Measurements from ENCODE around the gene PALLD. TPM values are rescaled to one million over a fixed set of nuclear protein-coding genes. Genes with fewer than 3 reads are reported as not detected.

PALLD gene
- polyA plus RNA-seq, 1 donor from 2014 or later, result 20.5 TPM

DNA sequence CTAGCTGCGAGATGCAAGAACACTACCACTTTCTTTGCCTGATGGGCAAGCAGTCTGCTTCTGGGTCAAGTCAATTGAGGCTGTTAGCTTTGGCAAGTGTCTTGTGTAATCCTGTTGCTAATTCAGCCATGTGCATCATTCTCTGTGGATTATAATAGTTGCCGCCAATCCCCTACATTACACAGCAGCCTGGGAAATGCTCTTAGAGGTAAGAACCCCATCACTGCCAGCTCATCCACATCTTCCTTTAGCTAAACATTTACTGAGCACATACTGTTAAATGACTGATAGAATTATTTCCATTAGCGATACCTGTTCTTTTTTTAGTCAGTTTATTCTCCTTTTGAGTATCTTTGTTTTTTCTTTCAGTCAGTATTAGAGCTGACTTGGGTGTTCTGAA is 397.0 kb downstream of the PALLD start:
- H3F3A ChIP-seq (ENCODE audit: insufficient read depth, low read length, poor library complexity, severe bottlenecking), result no peaks in the 10 kb centered on the region
- H4K20me1 ChIP-seq (ENCODE audit: insufficient read depth), result no peaks in the 10 kb centered on the region
- H3K79me2 ChIP-seq (replicated peaks; ENCODE audit: insufficient read depth, low read length), result no peaks in the 10 kb centered on the region
- H3K4me3 ChIP-seq (ENCODE audit: low read length), result no peak overlapping the region
- no peak overlapping the region for H2AFZ ChIP-seq (ENCODE audit: low read depth, low read length)
- no peaks in the 10 kb centered on the region for H3K9me2 ChIP-seq (ENCODE audit: insufficient read depth, low read length)
- no peak overlapping the region for H3K27ac ChIP-seq (ENCODE audit: low read length)
- peaks cover 12% of the 10 kb centered on the region for H3K36me3 ChIP-seq (ENCODE audit: insufficient read depth, low read length)
- H3K9me3 ChIP-seq (ENCODE audit: low read length), result no peaks in the 10 kb centered on the region
- H3K9ac ChIP-seq (ENCODE audit: low read length), result no peak overlapping the region
- H3K4me2 ChIP-seq (ENCODE audit: low read length), result no peak overlapping the region
- no peaks in the 10 kb centered on the region for H3K27me3 ChIP-seq (ENCODE audit: insufficient read depth, low read depth, low read length)
- TF ChIP-seq, protein P1, sequence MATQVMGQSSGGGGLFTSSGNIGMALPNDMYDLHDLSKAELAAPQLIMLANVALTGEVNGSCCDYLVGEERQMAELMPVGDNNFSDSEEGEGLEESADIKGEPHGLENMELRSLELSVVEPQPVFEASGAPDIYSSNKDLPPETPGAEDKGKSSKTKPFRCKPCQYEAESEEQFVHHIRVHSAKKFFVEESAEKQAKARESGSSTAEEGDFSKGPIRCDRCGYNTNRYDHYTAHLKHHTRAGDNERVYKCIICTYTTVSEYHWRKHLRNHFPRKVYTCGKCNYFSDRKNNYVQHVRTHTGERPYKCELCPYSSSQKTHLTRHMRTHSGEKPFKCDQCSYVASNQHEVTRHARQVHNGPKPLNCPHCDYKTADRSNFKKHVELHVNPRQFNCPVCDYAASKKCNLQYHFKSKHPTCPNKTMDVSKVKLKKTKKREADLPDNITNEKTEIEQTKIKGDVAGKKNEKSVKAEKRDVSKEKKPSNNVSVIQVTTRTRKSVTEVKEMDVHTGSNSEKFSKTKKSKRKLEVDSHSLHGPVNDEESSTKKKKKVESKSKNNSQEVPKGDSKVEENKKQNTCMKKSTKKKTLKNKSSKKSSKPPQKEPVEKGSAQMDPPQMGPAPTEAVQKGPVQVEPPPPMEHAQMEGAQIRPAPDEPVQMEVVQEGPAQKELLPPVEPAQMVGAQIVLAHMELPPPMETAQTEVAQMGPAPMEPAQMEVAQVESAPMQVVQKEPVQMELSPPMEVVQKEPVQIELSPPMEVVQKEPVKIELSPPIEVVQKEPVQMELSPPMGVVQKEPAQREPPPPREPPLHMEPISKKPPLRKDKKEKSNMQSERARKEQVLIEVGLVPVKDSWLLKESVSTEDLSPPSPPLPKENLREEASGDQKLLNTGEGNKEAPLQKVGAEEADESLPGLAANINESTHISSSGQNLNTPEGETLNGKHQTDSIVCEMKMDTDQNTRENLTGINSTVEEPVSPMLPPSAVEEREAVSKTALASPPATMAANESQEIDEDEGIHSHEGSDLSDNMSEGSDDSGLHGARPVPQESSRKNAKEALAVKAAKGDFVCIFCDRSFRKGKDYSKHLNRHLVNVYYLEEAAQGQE (IDR thresholded peaks at IDR 0.05; ENCODE audit: borderline replicate concordance), result no peak
- TF ChIP-seq EP300 (conservative IDR thresholded peaks at IDR 0.05; ENCODE audit: poor library complexity, severe bottlenecking) (no peak), MXI1 (conservative IDR thresholded peaks at IDR 0.05; ENCODE audit: poor library complexity, severe bottlenecking) (no peak)
- TF ChIP-seq, protein P2, sequence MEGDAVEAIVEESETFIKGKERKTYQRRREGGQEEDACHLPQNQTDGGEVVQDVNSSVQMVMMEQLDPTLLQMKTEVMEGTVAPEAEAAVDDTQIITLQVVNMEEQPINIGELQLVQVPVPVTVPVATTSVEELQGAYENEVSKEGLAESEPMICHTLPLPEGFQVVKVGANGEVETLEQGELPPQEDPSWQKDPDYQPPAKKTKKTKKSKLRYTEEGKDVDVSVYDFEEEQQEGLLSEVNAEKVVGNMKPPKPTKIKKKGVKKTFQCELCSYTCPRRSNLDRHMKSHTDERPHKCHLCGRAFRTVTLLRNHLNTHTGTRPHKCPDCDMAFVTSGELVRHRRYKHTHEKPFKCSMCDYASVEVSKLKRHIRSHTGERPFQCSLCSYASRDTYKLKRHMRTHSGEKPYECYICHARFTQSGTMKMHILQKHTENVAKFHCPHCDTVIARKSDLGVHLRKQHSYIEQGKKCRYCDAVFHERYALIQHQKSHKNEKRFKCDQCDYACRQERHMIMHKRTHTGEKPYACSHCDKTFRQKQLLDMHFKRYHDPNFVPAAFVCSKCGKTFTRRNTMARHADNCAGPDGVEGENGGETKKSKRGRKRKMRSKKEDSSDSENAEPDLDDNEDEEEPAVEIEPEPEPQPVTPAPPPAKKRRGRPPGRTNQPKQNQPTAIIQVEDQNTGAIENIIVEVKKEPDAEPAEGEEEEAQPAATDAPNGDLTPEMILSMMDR (IDR thresholded peaks at IDR 0.05; ENCODE audit: poor library complexity, severe bottlenecking), result no peak

DNA sequence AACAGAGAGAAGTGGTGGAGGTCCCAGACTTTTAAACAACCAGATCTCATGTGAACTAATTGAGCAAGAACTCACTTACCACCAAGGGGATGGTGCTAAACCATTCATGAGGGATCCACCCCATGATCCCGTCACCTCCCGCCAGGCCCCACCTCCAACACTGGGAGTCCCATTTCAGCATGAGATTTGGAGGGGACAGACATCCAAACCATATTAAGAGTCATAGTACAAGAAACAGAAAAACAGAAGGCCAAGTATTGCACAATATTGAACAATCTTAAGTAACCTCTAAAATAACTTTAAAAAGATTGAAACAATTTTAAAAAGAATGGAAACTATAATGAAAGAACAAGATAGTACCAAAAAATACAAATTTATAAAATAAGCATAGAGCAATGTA is 403.2 kb downstream of the PALLD start:
- Histone ChIP-seq H3K9ac (ENCODE audit: low read length) (no peak overlapping the region), H3K4me3 (ENCODE audit: low read length) (no peak overlapping the region), H4K20me1 (ENCODE audit: insufficient read depth) (no peaks in the 10 kb centered on the region), H3K9me3 (ENCODE audit: low read length) (no peaks in the 10 kb centered on the region), H2AFZ (ENCODE audit: low read depth, low read length) (no peak overlapping the region), H3K27ac (ENCODE audit: low read length) (no peak overlapping the region), H3K36me3 (ENCODE audit: insufficient read depth, low read length) (peaks cover 12% of the 10 kb centered on the region), H3K4me2 (ENCODE audit: low read length) (no peak overlapping the region), H3F3A (ENCODE audit: insufficient read depth, low read length, poor library complexity, severe bottlenecking) (no peaks in the 10 kb centered on the region), H3K27me3 (ENCODE audit: insufficient read depth, low read depth, low read length) (no peaks in the 10 kb centered on the region), H3K9me2 (ENCODE audit: insufficient read depth, low read length) (no peaks in the 10 kb centered on the region), H3K79me2 (replicated peaks; ENCODE audit: insufficient read depth, low read length) (no peaks in the 10 kb centered on the region)
- TF ChIP-seq MXI1 (conservative IDR thresholded peaks at IDR 0.05; ENCODE audit: poor library complexity, severe bottlenecking), result no peak
- no peak for TF ChIP-seq POLR2AphosphoS5 (IDR thresholded peaks at IDR 0.05)
- no peak for TF ChIP-seq EP300 (conservative IDR thresholded peaks at IDR 0.05; ENCODE audit: poor library complexity, severe bottlenecking)
- TF ChIP-seq TAF1 (IDR thresholded peaks at IDR 0.05; ENCODE audit: low read depth), result no peak
- TF ChIP-seq, protein P1 (IDR thresholded peaks at IDR 0.05; ENCODE audit: borderline replicate concordance), result no peak
- no peak for TF ChIP-seq SMC3 (conservative IDR thresholded peaks at IDR 0.05; ENCODE audit: poor library complexity)
- TF ChIP-seq, protein P2 (IDR thresholded peaks at IDR 0.05; ENCODE audit: poor library complexity, severe bottlenecking), result no peak
- no peak for TF ChIP-seq EZH2 (IDR thresholded peaks at IDR 0.05; ENCODE audit: borderline replicate concordance, insufficient read depth, low read length, poor library complexity, severe bottlenecking)
- TF ChIP-seq RAD21 (conservative IDR thresholded peaks at IDR 0.05), result no peak
